Subcutaneous adipose tissue (tissue), 4 donors: Measurements from ENCODE around the gene GIMAP2. TPM values are rescaled to one million over a fixed set of nuclear protein-coding genes. Genes with fewer than 3 reads are reported as not detected.

ENCODE experiments used
- CTCF ChIP-seq: fragments of 450-650 bp; IDR thresholded peaks from one replicate; pipeline ENCODE4 v1.5.1; 2016; ENCODE audit warnings: low read depth, mild to moderate bottlenecking, control low read depth, antibody characterized with exemption, moderate library complexity
- total RNA-seq, 4 donors: library from RNA; depleted of rRNA; stranded (reverse); fragments of >200 nt; gene quantifications; one replicate each; pipeline ENCODE4 v1.1.0, GENCODE V29; 2016

Gene GIMAP2
- total RNA-seq, 4 donors from 2014 or later = 10.9 to 45.9 (median 26.0) TPM

- no peak for TF ChIP-seq CTCF
These were observed 29.8 kb downstream of the GIMAP2 start for GRCh38 chr7:150715293-150715692.

GRCh38 chr7:150715738-150716137 is 30.2 kb downstream of the GIMAP2 start:
- TF ChIP-seq CTCF = no peak

GRCh38 chr7:150716368-150716767 is 30.9 kb downstream of the GIMAP2 start, which contains the start of gene GIMAP1:
Gene GIMAP1, plus strand, starts transcription at chr7:150716613. Its CDS starts 2,435 bp downstream, at chr7:150719048.
- no peak for TF ChIP-seq CTCF

- TF ChIP-seq CTCF = no peak
These were observed 31.4 kb downstream of the GIMAP2 start for GRCh38 chr7:150716939-150717338.

- TF ChIP-seq CTCF = no peak
These were observed 32.4 kb downstream of the GIMAP2 start for GRCh38 chr7:150717814-150718420.

GRCh38 chr7:150719436-150719835 is 33.9 kb downstream of the GIMAP2 start:
- no peak for TF ChIP-seq CTCF

- TF ChIP-seq CTCF = no peak
These were observed 34.7 kb downstream of the GIMAP2 start for GRCh38 chr7:150719960-150720891.
